Duodenal mucosa (tissue), 2 donors: Measurements from ENCODE around the gene ZP2.
"Not testable (repeated sequence)": the region's sequence is repeated elsewhere in the genome, so short reads cannot be mapped to it uniquely, and the experiment has no call there.

Experiments
- H3K27ac ChIP-seq: one replicate; pipeline ENCODE4 v1.7.0; 2013; ENCODE audit warnings: low read depth, low read length
- H3K27me3 ChIP-seq, 2 donors: one replicate each; pipeline ENCODE4 v1.7.0; 2013; ENCODE audit warnings: low read length in 2 of 2, control low read depth in 1 of 2; ENCODE audit not compliant: insufficient read depth in 2 of 2, control insufficient read depth in 1 of 2
- H3K36me3 ChIP-seq, 2 donors: one replicate each; pipeline ENCODE4 v1.7.0; 2013; ENCODE audit warnings: low read length in 2 of 2, control low read depth in 1 of 2; ENCODE audit not compliant: insufficient read depth in 2 of 2, control insufficient read depth in 1 of 2
- H3K4me1 ChIP-seq, 2 donors: one replicate each; pipeline ENCODE4 v1.7.0; 2013; ENCODE audit warnings: low read length in 2 of 2, control low read depth in 1 of 2; ENCODE audit not compliant: insufficient read depth in 2 of 2, control insufficient read depth in 1 of 2
- H3K4me3 ChIP-seq, 2 donors: one replicate each; pipeline ENCODE4 v1.7.0; 2013; ENCODE audit warnings: low read length in 2 of 2, low read depth in 1 of 2
- H3K9ac ChIP-seq, 2 donors: one replicate each; pipeline ENCODE4 v1.7.0; 2013; ENCODE audit warnings: low read length in 2 of 2, low read depth in 1 of 2
- H3K9me3 ChIP-seq, 2 donors: one replicate each; pipeline ENCODE4 v1.7.0; 2013; ENCODE audit warnings: low read length in 2 of 2, control low read depth in 1 of 2; ENCODE audit not compliant: control insufficient read depth in 1 of 2

Gene ZP2

DNA sequence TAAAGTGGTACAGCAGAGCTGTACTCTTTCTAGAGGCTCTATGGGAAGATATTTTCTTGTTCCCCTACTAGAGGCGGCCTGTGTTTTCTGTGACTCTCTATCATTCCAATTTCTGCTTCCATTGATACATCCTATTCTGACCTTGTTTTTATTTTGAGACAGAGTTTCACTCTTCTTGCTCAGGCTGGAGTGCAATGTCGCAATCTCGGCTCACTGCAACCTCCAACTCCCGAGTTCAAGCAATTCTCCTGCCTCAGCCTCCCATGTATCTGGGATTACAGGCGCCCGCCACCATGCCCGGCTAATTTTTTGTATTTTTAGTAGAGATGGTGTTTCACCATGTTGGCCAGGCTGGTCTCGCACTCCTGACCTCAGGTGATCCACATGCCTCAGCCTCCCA, 16.0 kb downstream of the ZP2 start:
- not testable (repeated sequence) for H3K9me3 ChIP-seq, H3K27ac ChIP-seq, H3K4me1 ChIP-seq, H3K9ac ChIP-seq, H3K4me3 ChIP-seq, H3K36me3 ChIP-seq, H3K27me3 ChIP-seq

- no peak overlapping the region for H3K4me3 ChIP-seq
- H3K9ac ChIP-seq = no peak overlapping the region
- H3K27me3 ChIP-seq = peaks cover 0 to 4% of the 10 kb centered on the region in 2 donors
- H3K27ac ChIP-seq = no peak overlapping the region
- H3K9me3 ChIP-seq = no peaks in the 10 kb centered on the region
- no peaks in the 10 kb centered on the region for H3K36me3 ChIP-seq
- peaks cover 6 to 7% of the 10 kb centered on the region in 2 donors for H3K4me1 ChIP-seq
Observed at GRCh38 chr16:21194771-21195301, 16.5 kb downstream of the ZP2 start.

DNA sequence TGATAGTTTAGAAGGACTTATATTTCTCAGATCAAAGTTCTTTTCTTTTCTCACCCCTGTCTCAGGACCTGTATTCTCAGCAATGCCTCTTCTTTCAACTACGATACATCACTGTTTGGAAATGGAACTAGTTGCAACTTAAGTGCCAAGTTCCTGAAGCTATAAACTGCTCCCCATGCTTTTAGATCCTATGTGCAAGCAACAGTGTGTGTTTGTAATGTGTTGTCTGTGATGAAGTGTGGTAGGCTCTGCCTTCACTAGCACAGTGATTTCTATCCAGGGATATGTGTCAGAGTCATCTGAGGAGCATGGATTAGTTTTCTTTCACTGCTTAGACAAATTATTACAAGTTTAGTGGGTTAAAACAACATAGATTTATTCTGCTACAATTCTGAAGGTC, 18.4 kb downstream of the ZP2 start:
- Histone ChIP-seq H3K27me3 (no peaks in the 10 kb centered on the region), H3K27ac (no peak overlapping the region), H3K9me3 (no peaks in the 10 kb centered on the region), H3K36me3 (no peaks in the 10 kb centered on the region), H3K4me1 (peaks cover 4 to 5% of the 10 kb centered on the region in 2 donors), H3K9ac (no peak overlapping the region), H3K4me3 (no peak overlapping the region)

- Histone ChIP-seq H3K27ac (no peak overlapping the region), H3K36me3 (no peaks in the 10 kb centered on the region), H3K9me3 (no peaks in the 10 kb centered on the region), H3K9ac (no peak overlapping the region), H3K4me3 (no peak overlapping the region), H3K27me3 (no peaks in the 10 kb centered on the region), H3K4me1 (peaks cover 4 to 5% of the 10 kb centered on the region in 2 donors)
Observed at GRCh38 chr16:21190599-21190998, 20.8 kb downstream of the ZP2 start.

DNA sequence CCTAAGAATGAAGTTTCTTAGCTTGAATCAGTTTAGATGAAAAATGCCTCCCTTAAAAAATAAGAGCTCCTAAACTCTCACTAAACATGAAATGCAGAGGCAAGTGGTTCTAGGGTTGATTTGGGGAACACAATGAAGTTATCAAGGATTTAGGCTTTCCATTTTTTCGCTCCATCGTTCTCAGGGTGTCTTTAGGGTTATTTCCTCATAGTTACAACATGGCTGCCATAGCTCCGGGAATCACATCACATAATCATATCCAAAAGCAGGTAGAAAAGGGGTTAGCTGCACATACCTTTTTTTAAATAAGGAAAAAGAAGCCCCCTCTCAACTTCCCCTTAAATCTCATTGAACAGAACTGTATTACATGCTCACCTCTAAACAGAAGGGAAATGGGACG, 21.4 kb downstream of the ZP2 start:
- H3K36me3 ChIP-seq = no peaks in the 10 kb centered on the region
- no peak overlapping the region for H3K9ac ChIP-seq
- no peak overlapping the region for H3K27ac ChIP-seq
- H3K9me3 ChIP-seq = no peaks in the 10 kb centered on the region
- H3K4me1 ChIP-seq = peaks cover 4 to 5% of the 10 kb centered on the region in 2 donors
- H3K4me3 ChIP-seq = no peak overlapping the region
- no peaks in the 10 kb centered on the region for H3K27me3 ChIP-seq

DNA sequence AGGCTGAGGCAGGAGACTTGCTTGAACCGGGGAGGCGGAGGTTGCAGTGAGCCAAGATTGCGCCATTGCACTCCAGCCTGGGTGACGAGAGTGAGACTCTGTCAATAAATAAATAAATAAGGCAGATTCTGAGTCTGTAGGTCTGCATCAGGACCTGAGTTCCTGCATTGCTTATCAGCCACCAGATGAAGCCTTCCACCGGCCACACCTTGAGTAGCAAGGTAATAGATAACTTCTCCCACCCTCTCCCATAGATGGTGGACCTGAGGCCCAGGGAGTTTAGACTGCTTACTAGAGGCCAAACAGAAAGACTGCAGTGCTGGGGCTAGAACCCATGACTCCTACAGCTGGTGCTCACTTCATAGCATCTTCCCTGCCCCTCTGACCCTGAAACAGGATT, 22.1 kb downstream of the ZP2 start:
- Histone ChIP-seq H3K9me3 (no peaks in the 10 kb centered on the region), H3K4me3 (no peak overlapping the region), H3K27me3 (no peaks in the 10 kb centered on the region), H3K27ac (no peak overlapping the region), H3K9ac (no peak overlapping the region), H3K36me3 (no peaks in the 10 kb centered on the region), H3K4me1 (peaks cover 4 to 5% of the 10 kb centered on the region in 2 donors)

- Histone ChIP-seq H3K27me3 (no peaks in the 10 kb centered on the region), H3K9me3 (no peaks in the 10 kb centered on the region), H3K4me3 (no peak overlapping the region), H3K9ac (no peak overlapping the region), H3K27ac (no peak overlapping the region), H3K4me1 (peaks cover 4 to 5% of the 10 kb centered on the region in 2 donors), H3K36me3 (peaks cover 7 to 8% of the 10 kb centered on the region in 2 donors)
Observed at GRCh38 chr16:21186326-21186691, 25.1 kb downstream of the ZP2 start.

GRCh38 chr16:21185659-21186325, 25.6 kb downstream of the ZP2 start:
- H3K9ac ChIP-seq = no peak overlapping the region
- H3K36me3 ChIP-seq = peaks cover 9 to 13% of the 10 kb centered on the region in 2 donors
- H3K4me1 ChIP-seq = peaks cover 4 to 5% of the 10 kb centered on the region in 2 donors
- no peak overlapping the region for H3K4me3 ChIP-seq
- no peak overlapping the region for H3K27ac ChIP-seq
- H3K9me3 ChIP-seq = no peaks in the 10 kb centered on the region
- no peaks in the 10 kb centered on the region for H3K27me3 ChIP-seq

DNA sequence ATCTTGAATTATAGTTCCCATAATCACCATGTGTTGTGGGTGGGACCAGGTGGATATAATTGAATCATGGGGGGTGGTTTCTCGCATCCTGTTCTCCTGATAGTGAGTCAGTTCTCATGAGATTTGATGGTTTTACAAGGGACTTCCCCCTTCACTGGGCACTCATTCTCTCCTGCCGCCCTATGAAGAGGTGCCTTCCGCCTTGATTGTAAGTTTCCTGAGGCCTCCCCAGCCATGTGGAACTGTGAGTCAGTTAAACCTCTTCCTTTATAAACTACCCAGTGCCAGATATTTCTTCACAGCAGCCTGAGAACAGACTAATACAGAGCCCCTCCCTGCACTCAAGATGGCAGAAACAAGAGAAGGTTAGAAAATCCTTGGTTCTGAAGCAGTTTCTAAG, 26.5 kb downstream of the ZP2 start:
- Histone ChIP-seq H3K4me3 (no peak overlapping the region), H3K36me3 (peaks cover 9 to 15% of the 10 kb centered on the region in 2 donors), H3K27ac (no peak overlapping the region), H3K27me3 (no peaks in the 10 kb centered on the region), H3K4me1 (peaks cover 4 to 5% of the 10 kb centered on the region in 2 donors), H3K9me3 (no peaks in the 10 kb centered on the region), H3K9ac (no peak overlapping the region)

GRCh38 chr16:21183995-21184394, 27.4 kb downstream of the ZP2 start:
- Histone ChIP-seq H3K9ac (no peak overlapping the region), H3K4me3 (no peak overlapping the region), H3K9me3 (no peaks in the 10 kb centered on the region), H3K4me1 (peaks cover 4 to 5% of the 10 kb centered on the region in 2 donors), H3K27ac (no peak overlapping the region), H3K36me3 (peaks cover 9 to 21% of the 10 kb centered on the region in 2 donors), H3K27me3 (no peaks in the 10 kb centered on the region)
